Kidney (tissue), 14 donors: ENCODE data around the gene ETFRF1. TPM values are rescaled to one million over a fixed set of nuclear protein-coding genes. Genes with fewer than 3 reads are reported as not detected.

Experiments used
- DNase-seq, 5 donors: peaks; one replicate each; pipeline ENCODE4 v3.0.0-alpha.2; 2013 to 2020
- FAIRE-seq: peaks from 2 replicates; lab custom pipeline; 2012; peaks lifted over from hg19 to GRCh38; lab: Jason Lieb, UNC
- H3K27ac ChIP-seq, 2 donors: one replicate each; pipeline ENCODE4 v1.7.0; 2013; ENCODE audit warnings: low read depth in 2 of 2, low read length in 2 of 2, inconsistent platforms in 1 of 2
- H3K27me3 ChIP-seq: one replicate; pipeline ENCODE4 v1.7.1; 2013; ENCODE audit warnings: low read length, inconsistent platforms; ENCODE audit not compliant: control insufficient read depth, insufficient read depth
- H3K36me3 ChIP-seq, 3 donors: one replicate each; pipeline versions ENCODE4 v1.7.0 to v1.7.1; 2013; ENCODE audit warnings: low read length in 3 of 3, control low read depth in 1 of 3, inconsistent platforms in 1 of 3; ENCODE audit not compliant: insufficient read depth in 3 of 3, control insufficient read depth in 2 of 3
- H3K4me1 ChIP-seq, 3 donors: one replicate each; pipeline versions ENCODE4 v1.7.0 to v1.7.1; 2013; ENCODE audit warnings: low read length in 3 of 3, inconsistent platforms in 1 of 3, low read depth in 1 of 3; ENCODE audit not compliant: control insufficient read depth in 2 of 3, insufficient read depth in 2 of 3
- H3K4me3 ChIP-seq, 3 donors: one replicate each; pipeline versions ENCODE4 v1.7.0 to v1.8.1; 2013; ENCODE audit warnings: low read length in 3 of 3, control low read depth in 1 of 3, inconsistent platforms in 1 of 3
- H3K9ac ChIP-seq, 3 donors: one replicate each; pipeline versions ENCODE4 v1.7.0 to v1.7.1; 2013; ENCODE audit warnings: low read length in 3 of 3, control low read depth in 1 of 3, inconsistent platforms in 1 of 3
- H3K9me3 ChIP-seq, 3 donors: one replicate each; pipeline versions ENCODE4 v1.7.0 to v1.7.1; 2013; ENCODE audit warnings: low read length in 3 of 3, control low read depth in 1 of 3, inconsistent platforms in 1 of 3; ENCODE audit not compliant: control insufficient read depth in 2 of 3, insufficient read depth in 1 of 3
- CTCF ChIP-seq: IDR thresholded peaks from 3 replicates; pipeline ENCODE4 v1.5.1; 2012; ENCODE audit warnings: mild to moderate bottlenecking, moderate library complexity, borderline replicate concordance; ENCODE audit not compliant: insufficient read depth; ENCODE audit errors: extremely low read depth
- intact Hi-C: fragments of 100-400 bp; cut with DNase I; formaldehyde crosslinking; loops from one replicate; pipeline ENCODE4 v1.11.1; 2022
- polyA plus RNA-seq: library from polyadenylated mRNA; stranded (reverse); fragments of 350-450 nt; fragmentation: Illumina TruSeq; extraction: RNeasy Lipid Tissue Mini Kit (QIAGEN cat#74804); gene quantifications from one replicate; pipeline ENCODE4 v1.2.3, GENCODE V29; 2014; ENCODE audit warnings: low read depth, low replicate concordance; ENCODE audit not compliant: insufficient read depth
- total RNA-seq: library from RNA; stranded (reverse); fragmentation: NEBNext Ultra II Directional; extraction: Animal tissue kit (Norgen Biotek cat#: 25700); gene quantifications from one replicate; pipeline ENCODE4 v1.2.1, GENCODE V29; 2021
- donor health status: control.
- donor health status: control.
- donor health status: control.
- donor health status: control.
- donor health status: control.
- donor health status: DM: yes; HTN: yes; CAD: no.
- donor health status: Normal renal cell carcinoma (clear cell type).

Gene ETFRF1
- total and polyA plus RNA-seq, 2 donors from 2014 or later = 30.8 to 61.2 TPM

GRCh38 chr12:25252946-25253345, 57.9 kb downstream of the ETFRF1 start:
- Histone ChIP-seq H3K27me3 (no peaks in the 10 kb centered on the region), H3K9me3 (no peaks in the 10 kb centered on the region), H3K27ac (no peak overlapping the region), H3K4me1 (peaks cover 0 to 5% (median 3%) of the 10 kb centered on the region in 3 donors), H3K9ac (no peak overlapping the region), H3K36me3 (no peaks in the 10 kb centered on the region), H3K4me3 (no peak overlapping the region)
- intact Hi-C loops = no loop called here
- FAIRE-seq (no peak), DNase-seq (no peak)
- TF ChIP-seq CTCF = no peak

GRCh38 chr12:25253371-25254068, 58.5 kb downstream of the ETFRF1 start:
- FAIRE-seq (no peak), DNase-seq (no peak)
- Histone ChIP-seq H3K27me3 (no peaks in the 10 kb centered on the region), H3K36me3 (no peaks in the 10 kb centered on the region), H3K9me3 (no peaks in the 10 kb centered on the region), H3K4me1 (peaks cover 0 to 5% (median 3%) of the 10 kb centered on the region in 3 donors), H3K4me3 (no peak overlapping the region), H3K27ac (no peak overlapping the region), H3K9ac (no peak overlapping the region)
- intact Hi-C loops = no loop called here
- no peak for TF ChIP-seq CTCF

- peaks cover 0 to 5% (median 3%) of the 10 kb centered on the region in 3 donors for H3K4me1 ChIP-seq
- TF ChIP-seq CTCF = no peak
- no peak overlapping the region for H3K27ac ChIP-seq
- H3K9ac ChIP-seq = no peak overlapping the region
- no peak overlapping the region for H3K4me3 ChIP-seq
- H3K9me3 ChIP-seq = no peaks in the 10 kb centered on the region
- H3K36me3 ChIP-seq = no peaks in the 10 kb centered on the region
- no peaks in the 10 kb centered on the region for H3K27me3 ChIP-seq
- intact Hi-C loops = no loop called here
- FAIRE-seq (no peak), DNase-seq (peak in 1 of 5 donors; percentile 18)
Measured at GRCh38 chr12:25254271-25254880, 59.3 kb downstream of the ETFRF1 start.

Other genes starting within 250 kb of the ETFRF1 start
- 15.5 TPM for gene BCAT1, start 246.1 kb upstream of the ETFRF1 start, total RNA-seq
- 1.3 TPM for gene BCAT1, start 246.1 kb upstream of the ETFRF1 start, polyA plus RNA-seq
- 5.3 TPM for gene DNAI7, start 77 bp upstream of the ETFRF1 start, total RNA-seq
- gene DNAI7, start 77 bp upstream of the ETFRF1 start, polyA plus RNA-seq = 3.0 TPM
- gene KRAS, start 55.7 kb downstream of the ETFRF1 start, total RNA-seq = 43.7 TPM
- 7.5 TPM for gene KRAS, start 55.7 kb downstream of the ETFRF1 start, polyA plus RNA-seq